Measurements from ENCODE around the gene ANKRD13B. TPM values are rescaled to one million over a fixed set of nuclear protein-coding genes. Genes with fewer than 3 reads are reported as not detected.

ANKRD13B gene
- total and polyA plus RNA-seq, 2 of the 13 experiments (the other 11 are each of a cell fraction or from before 2014, with no cell fraction given), result 1.7 to 1.8 TPM

DNA sequence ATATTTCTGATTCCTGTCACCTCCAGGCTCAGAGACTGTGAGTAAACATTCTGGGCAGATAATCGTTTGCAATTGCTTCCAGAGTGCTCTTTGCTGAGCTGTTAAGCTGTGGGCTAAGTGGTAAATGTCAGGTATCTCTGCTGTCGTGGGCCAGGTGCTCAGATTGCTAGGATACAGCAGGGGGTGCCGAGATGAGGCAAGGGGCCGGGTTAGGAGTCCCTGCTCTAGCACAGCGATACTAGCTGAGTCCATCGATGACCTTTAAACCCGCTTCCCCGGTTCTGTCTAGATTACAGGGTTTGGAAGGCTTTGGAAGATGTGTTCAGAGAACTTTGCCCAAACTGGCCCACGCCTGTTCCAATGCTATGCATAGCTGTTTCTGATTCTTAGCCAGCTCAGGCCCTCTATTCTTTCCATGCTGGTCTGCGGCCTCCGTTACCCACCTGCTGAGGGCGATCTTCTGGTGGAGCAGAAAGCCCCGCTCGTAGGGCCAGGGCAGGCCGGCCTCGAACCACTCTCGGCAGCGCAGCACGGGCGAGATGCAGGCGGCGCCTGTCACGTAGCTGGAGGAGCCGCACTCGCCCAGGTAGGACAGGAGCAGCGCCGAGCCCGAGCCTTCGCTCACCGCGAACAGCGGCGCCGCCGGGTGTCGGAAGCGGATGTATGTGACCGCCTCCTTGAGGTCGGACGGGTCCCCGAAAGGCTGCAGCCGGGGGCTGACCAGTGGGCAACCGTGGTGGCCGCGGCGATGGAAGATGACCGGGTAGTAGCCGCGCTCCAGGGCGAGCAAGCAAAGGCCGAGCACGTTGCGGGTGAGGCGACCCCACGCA lies 27.1 kb upstream of the ANKRD13B start (continued):
- TF ChIP-seq, protein P1, sequence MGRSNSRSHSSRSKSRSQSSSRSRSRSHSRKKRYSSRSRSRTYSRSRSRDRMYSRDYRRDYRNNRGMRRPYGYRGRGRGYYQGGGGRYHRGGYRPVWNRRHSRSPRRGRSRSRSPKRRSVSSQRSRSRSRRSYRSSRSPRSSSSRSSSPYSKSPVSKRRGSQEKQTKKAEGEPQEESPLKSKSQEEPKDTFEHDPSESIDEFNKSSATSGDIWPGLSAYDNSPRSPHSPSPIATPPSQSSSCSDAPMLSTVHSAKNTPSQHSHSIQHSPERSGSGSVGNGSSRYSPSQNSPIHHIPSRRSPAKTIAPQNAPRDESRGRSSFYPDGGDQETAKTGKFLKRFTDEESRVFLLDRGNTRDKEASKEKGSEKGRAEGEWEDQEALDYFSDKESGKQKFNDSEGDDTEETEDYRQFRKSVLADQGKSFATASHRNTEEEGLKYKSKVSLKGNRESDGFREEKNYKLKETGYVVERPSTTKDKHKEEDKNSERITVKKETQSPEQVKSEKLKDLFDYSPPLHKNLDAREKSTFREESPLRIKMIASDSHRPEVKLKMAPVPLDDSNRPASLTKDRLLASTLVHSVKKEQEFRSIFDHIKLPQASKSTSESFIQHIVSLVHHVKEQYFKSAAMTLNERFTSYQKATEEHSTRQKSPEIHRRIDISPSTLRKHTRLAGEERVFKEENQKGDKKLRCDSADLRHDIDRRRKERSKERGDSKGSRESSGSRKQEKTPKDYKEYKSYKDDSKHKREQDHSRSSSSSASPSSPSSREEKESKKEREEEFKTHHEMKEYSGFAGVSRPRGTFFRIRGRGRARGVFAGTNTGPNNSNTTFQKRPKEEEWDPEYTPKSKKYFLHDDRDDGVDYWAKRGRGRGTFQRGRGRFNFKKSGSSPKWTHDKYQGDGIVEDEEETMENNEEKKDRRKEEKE (IDR thresholded peaks at IDR 0.05), result no peak
- TF ChIP-seq, protein P2, sequence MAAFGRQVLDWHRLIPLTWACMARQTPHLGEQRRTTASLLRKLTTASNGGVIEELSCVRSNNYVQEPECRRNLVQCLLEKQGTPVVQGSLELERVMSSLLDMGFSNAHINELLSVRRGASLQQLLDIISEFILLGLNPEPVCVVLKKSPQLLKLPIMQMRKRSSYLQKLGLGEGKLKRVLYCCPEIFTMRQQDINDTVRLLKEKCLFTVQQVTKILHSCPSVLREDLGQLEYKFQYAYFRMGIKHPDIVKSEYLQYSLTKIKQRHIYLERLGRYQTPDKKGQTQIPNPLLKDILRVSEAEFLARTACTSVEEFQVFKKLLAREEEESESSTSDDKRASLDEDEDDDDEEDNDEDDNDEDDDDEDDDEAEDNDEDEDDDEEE (CRISPR knock-in tag; IDR thresholded peaks at IDR 0.05), result 0 out of 2 replicates have a peak, but pooled peaks have one; percentile 71
- TF ChIP-seq SP4 (CRISPR knock-in tag; IDR thresholded peaks at IDR 0.05), result no peak; the same call in 1 of the 2 replicates
- no peak for TF ChIP-seq ZNF572 (CRISPR knock-in tag; IDR thresholded peaks at IDR 0.05)
- TF ChIP-seq NFATC3 (CRISPR knock-in tag; IDR thresholded peaks at IDR 0.05), result no peak
- no peak for TF ChIP-seq ARHGAP35 (CRISPR knock-in tag; IDR thresholded peaks at IDR 0.05; ENCODE audit: borderline replicate concordance)
- TF ChIP-seq ZNF337 (CRISPR knock-in tag; IDR thresholded peaks at IDR 0.05; ENCODE audit: borderline replicate concordance, low read depth), result peak; percentile 41; the same call in 1 of the 2 replicates
- no peak for TF ChIP-seq SP1 (IDR thresholded peaks at IDR 0.05)
- TF ChIP-seq SP1 (CRISPR knock-in tag; IDR thresholded peaks at IDR 0.05), result no peak
- TF ChIP-seq ZNF777 (CRISPR knock-in tag; IDR thresholded peaks at IDR 0.05), result no peak
- TF ChIP-seq, protein P3, sequence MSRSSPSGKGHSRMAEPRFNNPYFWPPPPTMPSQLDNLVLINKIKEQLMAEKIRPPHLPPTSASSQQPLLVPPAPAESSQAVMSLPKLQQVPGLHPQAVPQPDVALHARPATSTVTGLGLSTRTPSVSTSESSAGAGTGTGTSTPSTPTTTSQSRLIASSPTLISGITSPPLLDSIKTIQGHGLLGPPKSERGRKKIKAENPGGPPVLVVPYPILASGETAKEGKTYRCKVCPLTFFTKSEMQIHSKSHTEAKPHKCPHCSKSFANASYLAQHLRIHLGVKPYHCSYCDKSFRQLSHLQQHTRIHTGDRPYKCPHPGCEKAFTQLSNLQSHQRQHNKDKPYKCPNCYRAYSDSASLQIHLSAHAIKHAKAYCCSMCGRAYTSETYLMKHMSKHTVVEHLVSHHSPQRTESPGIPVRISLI (CRISPR knock-in tag; IDR thresholded peaks at IDR 0.05; ENCODE audit: borderline replicate concordance), result no peak
- TF ChIP-seq ETV5 (CRISPR knock-in tag; IDR thresholded peaks at IDR 0.05; ENCODE audit: borderline replicate concordance), result peak; percentile 25; the same call in 1 of the 2 replicates
- peak; percentile 32; the same call in 1 of the 2 replicates for TF ChIP-seq YEATS4 (CRISPR knock-in tag; IDR thresholded peaks at IDR 0.05; ENCODE audit: borderline replicate concordance)
- no peak for TF ChIP-seq YEATS2 (CRISPR knock-in tag; IDR thresholded peaks at IDR 0.05; ENCODE audit: borderline replicate concordance)
- no peak for TF ChIP-seq MED13 (CRISPR knock-in tag; IDR thresholded peaks at IDR 0.05)
- no peak for TF ChIP-seq ZNF468 (CRISPR knock-in tag; IDR thresholded peaks at IDR 0.05)
- TF ChIP-seq, protein P4, sequence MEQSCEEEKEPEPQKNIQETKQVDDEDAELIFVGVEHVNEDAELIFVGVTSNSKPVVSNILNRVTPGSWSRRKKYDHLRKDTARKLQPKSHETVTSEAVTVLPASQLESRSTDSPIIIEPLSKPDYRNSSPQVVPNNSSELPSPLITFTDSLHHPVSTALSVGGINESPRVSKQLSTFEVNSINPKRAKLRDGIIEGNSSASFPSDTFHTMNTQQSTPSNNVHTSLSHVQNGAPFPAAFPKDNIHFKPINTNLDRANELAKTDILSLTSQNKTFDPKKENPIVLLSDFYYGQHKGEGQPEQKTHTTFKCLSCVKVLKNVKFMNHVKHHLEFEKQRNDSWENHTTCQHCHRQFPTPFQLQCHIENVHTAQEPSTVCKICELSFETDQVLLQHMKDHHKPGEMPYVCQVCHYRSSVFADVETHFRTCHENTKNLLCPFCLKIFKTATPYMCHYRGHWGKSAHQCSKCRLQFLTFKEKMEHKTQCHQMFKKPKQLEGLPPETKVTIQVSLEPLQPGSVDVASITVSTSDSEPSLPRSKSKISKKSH (CRISPR knock-in tag; IDR thresholded peaks at IDR 0.05; ENCODE audit: borderline replicate concordance), result peak; percentile 71
- TF ChIP-seq ZNF644 (CRISPR knock-in tag; IDR thresholded peaks at IDR 0.05; ENCODE audit: low read depth), result no peak
- TF ChIP-seq ZNF589 (CRISPR knock-in tag; conservative IDR thresholded peaks at IDR 0.05), result no peak
- TF ChIP-seq SIX1 (CRISPR knock-in tag; IDR thresholded peaks at IDR 0.05; ENCODE audit: borderline replicate concordance), result no peak
- no peak for TF ChIP-seq ZNF207 (IDR thresholded peaks at IDR 0.05; ENCODE audit: borderline replicate concordance)
- TF ChIP-seq MAF1 (CRISPR knock-in tag; IDR thresholded peaks at IDR 0.05; ENCODE audit: borderline replicate concordance), result no peak
- TF ChIP-seq ZNF143 (CRISPR knock-in tag; IDR thresholded peaks at IDR 0.05), result no peak
- TF ChIP-seq SP2 (CRISPR knock-in tag; IDR thresholded peaks at IDR 0.05), result no peak

All from HepG2 (cell line).